Activated CD8-positive, alpha-beta memory T cell treated with anti-CD3 and anti-CD28 coated beads, Interleukin-2, amount 50 U/mL, for 24 hours (primary cell): Measurements from ENCODE around the gene CLEC14A.

ENCODE experiments used
- DNase-seq: peaks from one replicate; pipeline ENCODE4 v3.0.0-alpha.2; 2020; ENCODE audit errors: extremely low read depth

Gene CLEC14A

GRCh38 chr14:38255673-38256532 lies at the start of gene CLEC14A:
TSS of gene CLEC14A (minus strand) at chr14:38256093. CDS start at chr14:38256022, 71 bp downstream.
- no peak for DNase-seq

DNA sequence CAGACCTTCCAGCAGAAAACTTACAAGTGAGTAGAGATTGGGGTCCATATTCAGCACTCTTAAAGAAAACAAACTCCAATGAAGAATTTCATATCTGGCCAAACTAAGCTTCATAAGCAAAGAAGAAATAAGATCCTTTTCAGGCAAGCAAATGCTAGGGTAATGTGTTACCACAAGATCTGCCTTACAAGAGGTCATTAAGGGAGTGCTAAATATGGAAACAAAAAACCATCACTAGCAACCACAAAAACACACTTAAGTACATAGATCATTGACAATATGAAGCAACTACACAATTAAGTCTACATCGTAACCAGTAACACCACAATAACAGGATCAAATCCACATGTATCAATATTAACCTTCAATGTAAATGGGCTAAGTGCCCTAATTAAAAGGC lies 47.1 kb upstream of the CLEC14A start:
- DNase-seq, result no peak

DNA sequence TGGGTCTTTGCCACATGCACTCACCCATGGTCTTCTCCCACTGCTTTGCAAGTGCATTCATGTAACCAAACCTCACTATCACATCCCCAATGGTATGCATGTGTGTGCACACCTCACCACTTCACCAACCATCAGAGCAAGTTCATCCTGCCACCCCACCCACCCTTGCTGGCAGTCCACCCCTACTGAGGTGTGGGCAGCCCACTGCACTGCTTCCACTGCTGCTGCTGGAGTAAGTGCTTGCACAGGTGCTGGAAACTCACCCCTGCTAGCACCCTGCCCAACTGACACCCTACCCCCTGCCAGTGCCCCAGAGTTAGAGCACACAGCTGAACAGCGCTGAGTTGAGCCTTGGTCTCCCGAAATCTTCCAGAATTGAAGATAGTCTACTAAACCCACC lies 46.1 kb upstream of the CLEC14A start:
- no peak for DNase-seq

DNA sequence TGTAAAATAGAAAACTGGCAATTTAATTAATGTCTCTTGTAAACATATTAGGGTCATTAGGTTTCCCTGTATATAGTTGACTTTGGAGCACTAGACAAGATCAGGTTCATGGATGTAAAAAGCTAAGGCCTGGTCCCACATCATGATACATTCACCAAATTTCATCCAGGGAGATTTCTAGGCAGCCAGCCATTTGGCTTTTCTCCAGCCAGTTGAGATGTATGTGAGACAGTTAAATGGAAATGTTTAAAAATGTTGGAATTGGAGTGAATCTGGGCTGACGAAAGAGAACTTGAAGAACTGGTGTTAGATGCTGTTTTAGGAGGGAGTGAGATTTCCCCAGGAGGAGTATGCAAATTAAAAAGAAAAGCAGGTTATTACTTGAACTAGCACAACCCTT lies 41.8 kb upstream of the CLEC14A start:
- no peak for DNase-seq

DNA sequence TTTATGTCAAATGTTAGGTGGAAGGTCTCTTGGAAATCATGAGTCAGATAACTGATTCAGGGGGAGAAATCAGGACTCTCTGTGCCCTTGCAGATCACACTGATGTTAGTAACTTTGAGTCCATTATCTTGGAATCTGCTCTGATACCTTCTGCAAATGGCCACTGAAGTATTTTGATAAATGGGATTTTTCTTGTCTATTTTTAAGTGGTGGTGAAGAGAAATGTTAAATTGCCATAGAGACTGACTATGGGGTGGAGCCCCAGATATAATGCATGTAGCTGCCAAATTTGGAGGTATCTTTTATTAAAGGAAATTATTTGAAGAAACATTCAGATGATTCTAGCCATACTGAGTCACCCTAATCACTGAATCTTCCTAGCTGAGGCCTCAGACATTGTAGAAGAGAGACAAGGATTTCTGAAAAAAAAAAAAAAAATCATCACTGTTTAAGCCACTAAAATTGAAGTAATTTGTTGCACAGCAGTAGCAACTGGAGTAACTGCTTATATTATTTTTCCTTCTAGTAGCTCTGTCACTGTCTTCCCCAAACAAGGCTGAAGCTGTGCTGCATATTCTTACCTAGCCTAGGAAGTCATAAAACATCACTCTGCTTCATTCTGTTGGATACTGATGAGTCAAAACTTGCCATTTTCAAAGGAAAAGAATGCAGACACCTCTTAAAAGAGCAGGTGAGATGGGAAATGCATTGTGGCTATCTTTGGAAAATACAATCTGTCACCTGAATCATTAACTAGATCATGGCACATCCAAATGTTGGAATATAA lies 36.0 kb upstream of the CLEC14A start:
- no peak for DNase-seq

GRCh38 chr14:38290601-38291188 lies 34.8 kb upstream of the CLEC14A start:
- no peak for DNase-seq

- DNase-seq, result no peak
These were observed 30.6 kb upstream of the CLEC14A start for GRCh38 chr14:38286452-38286851.

GRCh38 chr14:38285962-38286361 lies 30.1 kb upstream of the CLEC14A start:
- DNase-seq, result no peak

DNA sequence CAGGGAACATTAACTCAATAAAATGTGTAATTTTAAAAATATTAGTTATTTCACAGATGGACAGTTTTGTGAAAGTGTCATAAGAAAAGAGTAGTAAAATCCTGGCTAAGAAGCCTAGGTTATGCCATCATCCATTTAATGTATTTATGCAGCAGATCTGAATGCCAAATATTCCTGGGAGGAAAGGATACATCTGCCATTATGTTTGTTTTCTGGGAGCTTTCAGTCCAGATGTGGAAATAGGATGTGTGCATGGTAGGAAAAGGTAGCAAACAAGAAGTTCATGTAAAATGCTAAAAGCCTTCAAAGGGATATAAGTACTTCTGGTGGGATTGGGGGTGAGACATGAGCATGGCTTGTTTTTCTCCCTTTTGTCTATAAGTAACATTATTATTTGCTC lies 27.0 kb upstream of the CLEC14A start:
- DNase-seq, result no peak

GRCh38 chr14:38280081-38280480 lies 24.2 kb upstream of the CLEC14A start:
- no peak for DNase-seq

GRCh38 chr14:38279572-38279971 lies 23.7 kb upstream of the CLEC14A start:
- DNase-seq, result no peak

DNA sequence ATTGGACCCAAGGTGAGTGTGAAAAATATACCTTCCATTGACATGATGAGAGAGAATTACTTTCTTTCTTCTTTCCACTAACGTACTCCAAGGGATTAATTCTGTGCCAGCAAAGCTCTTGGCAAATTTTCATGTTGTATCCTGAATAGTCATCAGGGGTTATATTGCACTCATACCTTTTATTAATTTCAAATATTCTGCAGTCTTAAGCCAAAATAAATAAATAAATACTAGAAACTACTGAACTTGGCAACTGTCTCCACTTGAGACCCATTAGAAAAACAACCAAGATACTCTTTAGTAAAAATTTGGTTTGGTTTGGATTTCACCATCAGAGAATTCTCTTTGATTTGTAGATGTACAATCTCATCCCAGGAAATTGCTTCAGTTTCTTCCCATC lies 22.1 kb upstream of the CLEC14A start:
- no peak for DNase-seq

GRCh38 chr14:38262844-38263243 lies 7.0 kb upstream of the CLEC14A start:
- no peak for DNase-seq

DNA sequence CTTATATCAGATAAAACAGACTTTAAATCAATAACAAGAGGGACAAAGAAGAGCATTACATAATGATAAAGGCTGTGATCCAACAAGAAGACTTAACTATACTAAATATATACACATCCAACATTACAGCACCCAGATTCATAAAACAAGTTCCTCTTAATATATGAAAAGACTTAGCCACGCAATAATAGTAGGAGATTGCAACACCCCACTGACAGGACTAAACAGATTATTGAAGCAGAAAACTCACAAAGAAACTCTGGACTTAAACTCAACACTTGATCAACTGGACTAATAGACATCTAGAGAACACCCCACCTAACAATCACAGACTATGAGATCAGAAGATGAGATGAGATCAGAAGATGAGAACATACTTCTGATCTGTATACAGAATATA lies 5.7 kb upstream of the CLEC14A start:
- no peak for DNase-seq

- no peak for DNase-seq
These were observed 1.6 kb upstream of the CLEC14A start for GRCh38 chr14:38257507-38257906.

DNA sequence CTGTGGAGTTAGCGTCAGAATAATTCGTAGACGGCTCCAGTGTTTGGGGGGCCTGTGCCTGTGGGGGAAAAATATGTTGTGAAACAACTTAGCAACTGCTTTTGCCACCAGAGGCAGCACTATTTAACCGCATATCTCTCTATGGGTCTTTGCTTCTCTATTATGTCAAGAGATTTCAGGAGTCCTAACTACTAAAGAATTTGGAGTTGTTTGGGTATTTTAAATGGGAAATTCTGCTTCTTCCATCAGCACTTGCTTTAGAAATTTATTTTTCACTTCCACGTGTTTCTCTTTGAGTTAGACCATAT lies 594 bp upstream of the CLEC14A start:
- no peak for DNase-seq

DNA sequence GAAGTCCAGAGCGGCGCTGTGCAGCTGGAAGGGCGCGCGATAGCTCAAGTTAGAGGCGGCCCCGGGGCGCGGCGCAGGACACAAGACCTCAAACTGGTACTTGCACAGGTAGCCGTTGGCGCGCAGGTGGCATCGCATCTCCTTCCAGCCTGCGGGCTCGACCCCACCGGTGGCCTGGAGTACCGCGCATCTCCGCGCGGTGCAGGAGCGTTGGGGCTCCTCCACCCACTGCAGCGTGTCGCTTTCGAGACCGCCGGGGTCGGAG lies 553 bp downstream of the CLEC14A start:
- no peak for DNase-seq

GRCh38 chr14:38254571-38255407 lies 1.1 kb downstream of the CLEC14A start:
- DNase-seq, result no peak

DNA sequence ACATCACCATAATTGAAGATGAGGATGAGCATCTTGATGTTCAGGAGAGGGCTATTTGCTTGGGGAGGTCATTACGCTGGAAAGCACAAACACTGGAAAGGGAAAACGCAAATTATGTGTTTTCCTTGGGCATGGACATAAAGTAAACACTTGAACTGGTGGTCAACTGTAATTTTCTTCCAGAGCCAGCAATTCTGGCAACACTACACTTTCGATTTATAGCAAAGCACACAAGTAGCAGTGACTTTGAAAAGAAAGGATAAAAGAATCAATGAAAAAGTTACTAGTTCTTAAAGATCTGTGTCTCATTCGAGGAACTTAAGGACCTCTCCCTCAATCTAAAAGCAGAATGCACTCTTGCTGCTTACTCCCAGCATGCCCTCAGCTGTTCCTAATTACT lies 2.2 kb downstream of the CLEC14A start:
- DNase-seq, result no peak

DNA sequence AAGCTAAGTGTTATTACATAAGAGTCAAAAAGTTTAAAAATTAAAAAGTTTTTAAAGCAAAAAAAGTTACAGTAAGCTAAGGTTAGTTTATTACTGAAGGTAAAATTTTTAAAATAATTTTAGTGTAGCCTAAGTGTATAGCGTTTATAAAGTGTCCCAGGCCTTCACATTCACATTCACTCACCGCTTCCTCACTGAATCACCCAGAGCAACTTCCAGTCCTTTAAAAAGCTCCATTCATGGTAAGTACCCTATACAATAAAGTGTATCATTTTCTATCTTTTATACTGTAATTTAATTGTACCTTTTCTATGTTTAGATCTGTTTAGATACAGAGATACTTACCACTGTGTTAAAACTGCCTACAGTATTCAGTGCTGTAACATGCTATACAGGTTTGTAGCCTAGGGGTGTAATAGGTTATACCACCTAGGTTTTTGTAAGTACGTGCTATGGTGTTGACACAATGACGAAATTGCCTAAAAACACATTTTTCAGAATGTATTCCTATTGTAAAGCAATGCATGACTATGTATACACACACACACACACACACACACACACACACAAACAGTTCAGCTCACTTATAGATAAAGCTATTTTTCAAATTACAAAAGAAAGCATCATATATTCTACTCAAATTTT lies 3.7 kb downstream of the CLEC14A start:
- DNase-seq, result no peak

- DNase-seq, result no peak
These were observed 5.6 kb downstream of the CLEC14A start for GRCh38 chr14:38250331-38250730.
